GM12872 (cell line): Measurements from ENCODE around the gene ADCY6.

Source experiments
- TF ChIP-seq, protein P1 (sequence below): IDR thresholded peaks from 3 replicates; pipeline ENCODE4 v1.5.1; 2011; ENCODE audit warnings: low read depth, mild to moderate bottlenecking, low read length, moderate library complexity; ENCODE audit not compliant: insufficient read depth

The ADCY6 gene

GRCh38 chr12:48788854-48789775 lies at the start of gene ADCY6:
ADCY6 (minus strand) TSS chr12:48789089; CDS start chr12:48783434, 5,655 bp downstream.
- TF ChIP-seq, protein P1, sequence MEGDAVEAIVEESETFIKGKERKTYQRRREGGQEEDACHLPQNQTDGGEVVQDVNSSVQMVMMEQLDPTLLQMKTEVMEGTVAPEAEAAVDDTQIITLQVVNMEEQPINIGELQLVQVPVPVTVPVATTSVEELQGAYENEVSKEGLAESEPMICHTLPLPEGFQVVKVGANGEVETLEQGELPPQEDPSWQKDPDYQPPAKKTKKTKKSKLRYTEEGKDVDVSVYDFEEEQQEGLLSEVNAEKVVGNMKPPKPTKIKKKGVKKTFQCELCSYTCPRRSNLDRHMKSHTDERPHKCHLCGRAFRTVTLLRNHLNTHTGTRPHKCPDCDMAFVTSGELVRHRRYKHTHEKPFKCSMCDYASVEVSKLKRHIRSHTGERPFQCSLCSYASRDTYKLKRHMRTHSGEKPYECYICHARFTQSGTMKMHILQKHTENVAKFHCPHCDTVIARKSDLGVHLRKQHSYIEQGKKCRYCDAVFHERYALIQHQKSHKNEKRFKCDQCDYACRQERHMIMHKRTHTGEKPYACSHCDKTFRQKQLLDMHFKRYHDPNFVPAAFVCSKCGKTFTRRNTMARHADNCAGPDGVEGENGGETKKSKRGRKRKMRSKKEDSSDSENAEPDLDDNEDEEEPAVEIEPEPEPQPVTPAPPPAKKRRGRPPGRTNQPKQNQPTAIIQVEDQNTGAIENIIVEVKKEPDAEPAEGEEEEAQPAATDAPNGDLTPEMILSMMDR: no peak

- TF ChIP-seq, protein P1: no peak
Observed at GRCh38 chr12:48838048-48838447, 49.2 kb upstream of the ADCY6 start.

DNA sequence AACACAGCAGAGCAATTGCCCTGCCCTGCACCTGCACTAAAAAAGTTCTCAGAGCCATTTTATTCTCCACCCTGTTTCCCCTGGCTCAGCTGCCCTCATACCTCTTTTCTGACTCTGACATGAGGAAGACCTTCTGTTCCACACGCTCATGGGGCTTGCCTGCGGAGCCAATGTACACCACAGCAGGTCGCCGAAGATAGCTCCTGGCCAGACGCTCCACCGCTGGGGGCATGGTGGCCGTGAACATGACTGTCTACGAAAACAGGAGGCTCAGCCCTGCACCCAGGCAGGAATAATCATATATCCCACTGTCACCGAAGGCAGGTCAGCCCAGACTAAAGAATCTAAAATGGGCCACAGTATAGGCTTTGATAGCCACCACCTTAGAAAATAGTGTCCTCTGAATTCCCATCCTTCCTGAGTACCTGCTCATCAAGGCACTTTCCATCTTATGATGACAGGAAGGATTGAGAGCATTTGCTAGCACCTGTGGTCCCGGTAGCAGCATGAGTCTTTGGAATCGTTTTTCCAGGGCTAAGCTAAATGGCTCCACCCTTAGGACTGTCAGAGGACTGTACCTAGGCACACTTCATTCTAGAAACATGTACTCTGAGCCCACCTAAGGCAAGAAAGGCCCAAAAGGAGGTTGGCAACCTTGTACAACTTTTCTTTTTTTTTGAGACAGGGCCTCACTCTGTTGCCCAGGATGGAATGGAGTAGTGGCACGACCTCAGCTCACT lies 43.6 kb upstream of the ADCY6 start:
- TF ChIP-seq, protein P1: no peak

DNA sequence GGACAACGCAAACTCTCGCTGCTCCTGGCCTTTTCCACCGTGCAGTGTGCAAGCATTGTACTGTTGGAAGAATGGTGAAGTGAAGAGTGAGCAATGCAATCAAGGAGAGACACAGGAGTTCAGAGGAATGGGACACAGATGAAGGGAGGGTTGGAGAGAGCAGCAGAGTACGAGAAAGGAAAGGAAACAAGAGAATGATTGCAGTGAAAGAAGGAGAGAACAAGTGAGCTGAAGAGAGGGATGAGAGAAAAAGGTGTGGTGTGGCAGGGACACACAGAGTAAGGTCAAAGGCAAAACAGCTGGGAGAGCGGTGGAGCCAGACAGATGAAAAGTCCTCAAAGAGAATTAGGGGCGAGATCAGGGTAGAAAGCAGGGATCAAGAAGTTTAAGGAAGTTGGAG lies 42.4 kb upstream of the ADCY6 start:
- TF ChIP-seq, protein P1: no peak

- TF ChIP-seq, protein P1: no peak
Observed at GRCh38 chr12:48828841-48829575, 40.1 kb upstream of the ADCY6 start.

DNA sequence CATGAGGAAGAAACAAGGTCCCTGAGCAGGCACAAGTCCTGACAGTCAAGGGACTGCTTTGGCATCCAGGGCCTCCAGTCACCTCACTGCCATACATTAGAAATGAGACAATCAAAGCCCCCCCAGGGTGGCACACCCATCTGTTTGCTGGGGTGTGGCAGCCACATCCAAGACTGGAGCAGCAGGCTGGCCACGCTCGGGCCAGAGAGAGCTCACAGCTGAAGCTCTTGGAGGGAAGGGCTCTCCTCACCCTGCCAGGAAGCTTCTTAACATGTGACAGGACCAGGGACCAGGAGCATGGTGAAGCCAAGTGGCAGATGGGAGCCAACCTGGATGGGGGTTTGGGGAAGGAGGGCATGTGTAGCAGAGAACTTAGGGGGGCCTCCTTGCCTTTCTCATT lies 39.4 kb upstream of the ADCY6 start:
- TF ChIP-seq, protein P1: no peak

GRCh38 chr12:48827513-48828096 lies 38.7 kb upstream of the ADCY6 start:
- TF ChIP-seq, protein P1: no peak
